Endometrium (tissue), 2 donors: ENCODE results near the gene FXYD2.

Experiments used
- FAIRE-seq: peaks from 2 replicates; lab custom pipeline; 2012; peaks lifted over from hg19 to GRCh38; lab: Jason Lieb, UNC
- donor health status: control.
- donor health status: control.

FXYD2 gene

DNA sequence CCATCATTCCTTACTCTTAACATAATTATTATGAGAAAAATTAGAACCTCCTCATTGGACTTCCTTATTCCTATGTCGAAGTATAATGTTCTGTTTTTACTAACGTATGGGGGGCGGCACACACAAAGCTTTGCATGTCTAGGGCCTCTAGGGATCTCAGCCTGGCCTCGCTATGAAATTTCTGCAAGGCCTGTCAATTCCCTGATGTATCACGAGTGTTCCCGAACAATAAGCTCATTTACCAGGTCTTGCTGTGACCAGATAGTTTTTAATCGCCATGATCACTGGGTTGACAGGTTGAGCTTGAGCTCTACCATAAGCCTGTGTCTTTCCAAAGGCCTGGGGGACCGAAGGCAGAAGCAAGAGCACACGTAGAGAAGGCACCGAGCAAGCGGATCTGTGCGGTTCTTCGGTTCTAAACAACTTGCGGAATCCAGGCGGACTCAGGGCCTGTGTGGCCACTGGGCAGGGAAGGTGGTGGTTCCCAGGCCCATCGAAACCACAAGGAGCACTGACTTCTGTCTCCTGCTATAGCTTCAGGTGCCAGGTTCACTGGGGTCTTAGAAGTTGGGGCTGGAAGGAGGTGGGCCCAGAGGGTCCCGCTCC, 10.4 kb upstream of the FXYD2 start:
- FAIRE-seq: no peak

DNA sequence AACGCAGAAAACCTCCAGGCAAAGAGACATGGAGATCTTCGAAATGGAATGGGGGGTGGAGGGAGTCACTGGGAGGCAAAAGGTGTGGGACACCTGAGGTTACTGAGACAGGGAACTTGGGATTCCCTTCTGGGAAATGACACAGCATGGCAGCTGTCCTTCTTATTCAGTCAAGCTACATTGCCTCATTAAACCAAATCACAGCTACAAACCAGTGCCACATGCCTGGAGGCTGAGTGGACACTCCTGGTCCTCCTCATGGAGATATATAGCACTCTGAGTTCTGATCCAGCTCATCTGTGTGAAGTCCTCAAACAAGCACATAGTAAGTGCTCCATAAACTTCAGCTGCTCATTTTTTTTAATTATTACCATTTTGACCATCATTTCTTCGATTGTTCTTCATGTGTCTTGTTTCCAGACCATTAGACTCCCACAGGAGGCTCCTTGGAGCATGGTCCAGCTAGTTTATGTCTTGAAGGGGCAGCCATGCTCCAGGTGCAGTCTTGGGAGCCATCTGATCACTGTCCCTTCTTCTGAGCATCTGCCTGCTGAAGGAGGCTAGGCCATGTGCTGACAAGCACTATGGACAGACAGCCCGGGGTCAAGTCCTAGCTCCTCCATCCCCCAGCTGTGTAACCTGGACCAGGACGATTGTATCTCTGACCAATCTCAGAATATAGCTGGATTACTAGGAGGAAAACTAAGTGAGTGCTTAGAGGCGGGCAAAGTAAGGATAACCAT, 9.7 kb upstream of the FXYD2 start:
- FAIRE-seq: no peak

- FAIRE-seq: no peak
These were observed 8.9 kb upstream of the FXYD2 start for GRCh38 chr11:117833401-117833891.

DNA sequence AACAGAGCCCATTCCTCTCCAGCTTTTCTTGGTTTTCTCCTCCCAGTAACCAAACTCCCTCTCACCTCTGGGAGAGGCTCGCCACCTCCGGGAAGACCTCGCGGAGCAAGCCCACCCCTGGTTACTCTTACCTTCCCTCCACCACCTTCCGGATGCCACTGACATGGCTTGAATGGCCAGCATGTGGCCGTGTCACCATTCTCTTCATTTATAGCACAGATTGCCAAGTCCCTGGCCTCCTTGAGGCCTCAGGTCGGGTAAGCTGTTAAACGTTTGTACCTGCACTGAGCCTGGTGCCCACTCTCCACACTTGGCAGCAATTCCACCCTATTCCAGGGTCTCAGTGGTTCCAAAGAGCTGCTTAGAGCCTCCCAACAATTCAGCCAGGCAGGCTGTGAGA, 8.0 kb upstream of the FXYD2 start:
- no peak for FAIRE-seq

GRCh38 chr11:117831661-117832415, 7.3 kb upstream of the FXYD2 start:
- FAIRE-seq: no peak

GRCh38 chr11:117830674-117831351, 6.3 kb upstream of the FXYD2 start:
- FAIRE-seq: no peak

GRCh38 chr11:117830072-117830471, 5.5 kb upstream of the FXYD2 start:
- no peak for FAIRE-seq

DNA sequence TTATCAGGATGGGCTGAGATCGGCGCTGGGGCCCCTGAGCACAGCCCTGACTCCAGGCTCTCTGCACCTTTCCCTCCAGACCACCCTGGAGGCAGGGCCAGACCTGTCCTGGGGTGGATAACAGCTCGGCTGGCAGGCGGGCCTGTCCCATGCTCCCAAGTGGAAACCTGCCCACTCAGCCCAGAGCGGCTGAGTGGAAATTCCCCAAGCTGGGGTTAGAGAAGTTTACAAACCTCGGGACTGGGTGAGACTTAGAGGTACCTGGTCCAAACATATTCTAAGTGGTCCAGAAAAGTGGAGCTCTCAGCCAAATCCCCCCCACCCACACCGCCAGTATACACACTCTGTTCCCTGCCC, 4.8 kb upstream of the FXYD2 start:
- FAIRE-seq: no peak

DNA sequence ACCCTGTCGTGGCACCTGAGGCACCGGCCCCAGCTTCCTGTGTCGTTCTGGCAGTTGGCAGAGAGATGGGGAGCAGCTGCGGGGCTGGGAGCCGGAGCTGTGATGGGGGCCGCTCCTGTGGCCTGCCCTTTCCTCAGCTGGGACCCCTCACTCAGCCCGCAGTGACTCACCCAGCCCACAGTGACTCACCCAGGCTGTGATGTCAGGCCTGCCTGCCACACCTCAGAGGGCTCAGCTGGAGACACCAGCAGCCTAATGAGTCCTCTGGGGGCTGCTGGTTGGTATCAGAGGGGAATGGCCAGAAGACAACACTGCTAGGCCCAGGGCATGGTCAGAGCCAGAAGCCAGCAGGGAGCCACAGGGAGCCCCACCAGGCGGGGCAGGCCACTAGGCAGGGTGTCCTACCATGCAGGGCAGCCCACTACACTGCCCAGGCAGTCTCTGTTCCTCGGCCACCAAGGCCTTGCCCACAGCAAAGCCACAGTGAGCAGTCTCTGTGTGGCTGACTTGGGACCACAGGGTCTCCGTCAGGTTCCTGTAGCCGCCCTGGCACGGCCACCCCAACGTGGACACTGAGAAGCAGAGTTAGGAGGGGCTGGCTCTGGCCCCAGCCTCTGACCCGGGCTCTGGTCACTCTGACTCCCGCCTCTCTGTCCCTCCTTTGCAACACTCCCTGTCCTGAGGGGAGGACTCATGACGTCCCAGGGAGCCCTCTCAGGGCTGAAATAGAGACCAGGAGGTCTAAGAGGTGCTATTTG, 4.2 kb upstream of the FXYD2 start:
- no peak for FAIRE-seq

DNA sequence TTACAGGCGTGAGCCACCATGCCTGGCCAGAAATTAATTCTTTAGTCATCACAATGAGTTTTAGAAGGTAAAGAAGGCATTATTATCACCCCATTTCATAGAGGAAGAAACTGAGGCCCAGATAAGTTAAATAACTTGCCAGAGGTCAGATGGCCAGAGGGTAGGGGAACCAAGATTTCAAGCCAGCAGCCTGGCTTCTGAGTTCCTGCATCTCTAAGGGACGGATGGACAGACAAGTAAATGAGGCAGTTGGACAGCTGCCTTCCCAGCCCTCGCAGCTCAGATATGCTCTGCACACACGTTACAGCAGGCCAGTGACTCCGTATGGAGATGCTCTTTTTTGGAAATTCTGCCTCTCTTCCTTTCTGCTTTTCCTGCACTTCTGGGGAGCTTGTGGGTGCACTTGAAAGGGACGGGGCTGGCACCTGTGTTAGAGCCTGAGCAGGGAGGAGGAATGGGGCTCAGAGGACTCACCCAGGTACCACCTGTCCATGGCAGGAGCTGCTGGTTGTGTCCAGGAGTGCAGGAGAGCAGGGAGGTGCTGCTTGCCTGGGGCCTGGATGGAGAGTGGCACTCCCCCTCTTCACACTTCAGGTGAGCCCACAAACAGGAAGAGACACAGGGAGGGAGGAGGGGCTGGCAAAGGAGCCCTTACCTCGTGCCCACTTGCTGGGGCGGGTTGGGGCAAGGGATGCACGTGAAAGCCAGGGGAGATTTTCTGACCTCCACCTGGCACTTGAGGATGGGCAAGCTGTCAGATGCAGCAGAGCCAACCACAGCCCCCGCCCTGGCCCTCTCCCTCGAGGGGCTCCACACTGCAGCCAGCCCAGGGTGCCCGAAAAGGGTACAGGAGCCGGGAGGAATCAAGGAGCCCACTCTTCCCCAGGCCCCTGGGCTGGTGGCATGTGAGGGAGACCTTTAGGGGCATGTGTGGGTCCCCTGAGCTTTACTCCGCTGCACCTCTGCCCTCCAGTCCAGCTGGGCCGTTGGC, 3.3 kb upstream of the FXYD2 start:
- no peak for FAIRE-seq

DNA sequence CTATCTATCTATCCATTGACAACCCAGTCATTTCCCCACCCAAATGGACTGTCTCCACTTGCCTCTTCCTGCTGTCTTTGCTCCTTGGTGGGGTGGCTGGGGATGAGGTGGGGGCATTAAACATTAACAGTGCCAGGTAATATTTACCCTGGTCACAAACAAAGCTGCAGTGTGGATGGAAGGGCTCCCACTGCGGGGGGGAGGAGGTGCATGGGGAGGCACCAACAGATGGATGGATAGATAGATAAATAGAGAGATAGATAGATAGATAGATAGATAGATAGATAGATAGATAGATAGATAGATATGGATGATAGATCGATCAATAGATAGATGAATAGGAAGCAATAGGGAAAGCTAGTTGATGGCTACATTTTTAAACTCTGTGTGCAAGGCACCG, 2.3 kb upstream of the FXYD2 start:
- no peak for FAIRE-seq

DNA sequence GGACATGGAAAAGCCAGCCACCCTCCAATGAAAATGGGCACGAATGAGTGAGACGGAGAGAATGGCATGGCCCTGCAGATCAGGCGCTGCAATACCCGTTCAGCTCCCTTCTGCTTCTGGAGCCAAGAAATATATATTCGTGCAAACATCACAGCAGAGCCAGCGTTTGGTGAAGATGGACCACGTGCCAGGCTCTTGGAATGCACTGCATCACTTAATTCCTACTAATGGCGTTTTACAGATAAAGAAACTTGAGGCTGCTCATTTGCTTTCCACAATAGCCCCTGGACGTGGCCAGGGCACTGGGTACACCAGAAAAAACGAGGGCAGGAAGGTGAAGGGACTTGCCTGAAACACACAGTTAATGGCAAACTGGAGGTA, 1.6 kb upstream of the FXYD2 start:
- FAIRE-seq: no peak

GRCh38 chr11:117825538-117826189, 1.1 kb upstream of the FXYD2 start:
- no peak for FAIRE-seq

DNA sequence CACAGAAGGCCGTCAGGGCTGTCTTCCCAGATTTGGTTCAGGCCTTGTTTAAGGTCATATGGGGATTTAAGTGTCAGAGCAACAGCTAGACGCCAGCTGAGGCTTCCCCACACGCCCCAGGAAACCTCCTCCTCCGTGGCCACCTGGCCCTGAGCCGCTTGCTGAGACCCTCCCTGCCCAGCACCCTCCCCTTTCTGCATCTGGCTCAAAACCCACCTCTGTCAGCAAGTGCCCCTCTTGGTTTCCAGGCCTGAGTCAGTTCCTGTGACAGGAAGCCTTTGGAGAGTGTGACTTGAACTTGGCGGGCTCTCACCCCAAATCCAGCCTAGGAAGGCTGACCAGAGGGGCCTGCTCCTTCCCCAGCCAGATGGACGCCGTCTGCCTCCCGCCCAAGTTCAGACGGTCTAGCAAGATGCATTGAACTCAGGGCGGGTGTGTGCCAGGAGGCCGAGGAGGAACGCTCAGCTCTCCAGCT, 561 bp downstream of the FXYD2 start:
- no peak for FAIRE-seq

GRCh38 chr11:117823294-117823945, 1.1 kb downstream of the FXYD2 start:
- FAIRE-seq: no peak

- no peak for FAIRE-seq
These were observed 2.2 kb downstream of the FXYD2 start for GRCh38 chr11:117822074-117823033.

DNA sequence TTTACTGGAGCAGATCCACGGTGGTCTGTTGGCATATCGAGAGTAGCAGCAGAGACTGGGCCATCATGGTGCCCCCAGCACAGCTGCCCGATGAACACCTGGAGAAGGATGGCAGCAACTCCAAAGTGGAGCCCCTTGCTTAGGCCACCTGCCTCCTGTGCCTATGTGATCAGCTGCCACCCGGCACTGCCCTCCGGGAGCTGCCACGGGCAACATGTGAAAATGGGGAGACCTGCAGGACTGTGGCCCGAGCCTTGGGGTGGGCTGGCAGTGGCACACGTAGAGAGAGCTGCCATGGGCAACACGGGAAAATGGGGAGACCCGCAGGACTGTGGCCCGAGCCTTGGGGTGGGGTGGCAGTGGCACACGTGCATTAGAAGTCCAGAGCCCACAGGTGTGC, 3.1 kb downstream of the FXYD2 start:
- no peak for FAIRE-seq

DNA sequence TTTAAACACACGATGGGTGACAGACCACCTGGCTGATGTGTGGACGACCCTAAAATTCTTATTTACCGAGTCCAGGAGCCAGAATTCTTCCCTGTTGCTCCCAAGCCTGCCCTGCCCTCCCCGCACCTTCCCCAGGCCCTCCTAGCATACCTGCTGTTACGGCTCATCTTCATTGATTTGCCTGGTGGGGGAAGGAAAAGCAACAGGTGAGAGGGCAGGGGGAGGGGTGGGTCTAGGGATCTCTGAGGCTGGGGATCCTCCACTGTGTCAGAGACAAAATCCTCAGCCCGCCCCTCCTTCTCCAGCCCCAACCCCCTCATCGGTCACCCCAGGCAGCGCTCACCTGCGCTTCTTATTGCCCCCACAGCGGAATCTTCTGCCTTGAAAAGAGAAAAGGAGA, 4.0 kb downstream of the FXYD2 start:
- FAIRE-seq: no peak
